Measurements from ENCODE around the gene CNBP. TPM values are rescaled to one million over a fixed set of nuclear protein-coding genes. Genes with fewer than 3 reads are reported as not detected.

Gene CNBP
- total and polyA plus RNA-seq, 2 of the 13 experiments (the other 11 are each of a cell fraction or from before 2014, with no cell fraction given), result 282 to 354 TPM

DNA sequence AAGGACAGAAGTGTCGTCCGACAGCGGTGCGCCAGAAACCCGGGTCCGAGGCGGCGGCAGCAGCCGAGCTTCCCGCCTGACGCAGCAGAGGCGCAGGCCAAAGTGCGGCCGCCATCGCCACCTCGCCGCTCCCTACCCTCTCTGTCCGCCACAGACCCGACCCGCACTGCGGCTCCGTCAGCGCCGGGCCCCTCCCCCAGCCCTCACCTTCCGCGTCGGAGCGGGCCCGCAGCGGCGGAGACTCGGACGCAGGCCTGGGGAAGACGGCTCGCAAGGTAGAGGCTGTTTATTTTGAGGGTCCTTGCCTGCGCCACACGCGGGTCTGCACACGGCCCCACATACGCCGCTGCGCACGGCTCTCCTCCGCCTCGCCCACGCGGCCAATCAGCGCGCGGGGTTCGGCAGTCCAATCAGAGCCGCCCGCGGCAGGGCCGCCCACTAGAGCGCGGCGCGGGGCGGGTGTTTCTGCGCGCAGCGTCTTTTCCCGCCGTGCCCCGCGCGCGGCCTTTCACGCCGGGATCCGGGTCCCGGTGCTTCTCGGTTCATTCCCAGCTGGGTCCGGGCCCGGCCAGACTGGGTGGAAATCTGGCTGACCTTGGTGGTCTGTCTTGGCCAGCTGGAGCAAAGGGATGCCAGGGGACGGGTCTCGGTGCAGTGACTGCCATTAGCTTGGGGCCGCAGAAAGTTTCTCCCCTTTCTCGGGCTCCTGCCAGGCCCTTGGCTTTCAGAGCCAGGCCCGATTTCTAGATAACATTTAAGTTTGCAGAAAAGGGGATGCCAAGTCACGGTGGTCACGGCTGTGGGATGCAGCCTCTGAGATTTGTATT is at the start of gene CNBP (continued):
- TF ChIP-seq, protein P1, sequence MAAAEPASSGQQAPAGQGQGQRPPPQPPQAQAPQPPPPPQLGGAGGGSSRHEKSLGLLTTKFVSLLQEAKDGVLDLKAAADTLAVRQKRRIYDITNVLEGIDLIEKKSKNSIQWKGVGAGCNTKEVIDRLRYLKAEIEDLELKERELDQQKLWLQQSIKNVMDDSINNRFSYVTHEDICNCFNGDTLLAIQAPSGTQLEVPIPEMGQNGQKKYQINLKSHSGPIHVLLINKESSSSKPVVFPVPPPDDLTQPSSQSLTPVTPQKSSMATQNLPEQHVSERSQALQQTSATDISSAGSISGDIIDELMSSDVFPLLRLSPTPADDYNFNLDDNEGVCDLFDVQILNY (CRISPR knock-in tag; conservative IDR thresholded peaks at IDR 0.05), result peak; percentile 85
- TF ChIP-seq, protein P2, sequence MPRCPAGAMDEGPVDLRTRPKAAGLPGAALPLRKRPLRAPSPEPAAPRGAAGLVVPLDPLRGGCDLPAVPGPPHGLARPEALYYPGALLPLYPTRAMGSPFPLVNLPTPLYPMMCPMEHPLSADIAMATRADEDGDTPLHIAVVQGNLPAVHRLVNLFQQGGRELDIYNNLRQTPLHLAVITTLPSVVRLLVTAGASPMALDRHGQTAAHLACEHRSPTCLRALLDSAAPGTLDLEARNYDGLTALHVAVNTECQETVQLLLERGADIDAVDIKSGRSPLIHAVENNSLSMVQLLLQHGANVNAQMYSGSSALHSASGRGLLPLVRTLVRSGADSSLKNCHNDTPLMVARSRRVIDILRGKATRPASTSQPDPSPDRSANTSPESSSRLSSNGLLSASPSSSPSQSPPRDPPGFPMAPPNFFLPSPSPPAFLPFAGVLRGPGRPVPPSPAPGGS (CRISPR knock-in tag; IDR thresholded peaks at IDR 0.05), result peak; percentile 87
- TF ChIP-seq TBP (CRISPR knock-in tag; IDR thresholded peaks at IDR 0.05), result no peak
- peak; percentile 65 for TF ChIP-seq RXRA (CRISPR knock-in tag; IDR thresholded peaks at IDR 0.05)
- peak; percentile 96 for TF ChIP-seq ZNF776 (CRISPR knock-in tag; IDR thresholded peaks at IDR 0.05)
- TF ChIP-seq ZNF761 (CRISPR knock-in tag; conservative IDR thresholded peaks at IDR 0.05), result 0 out of 2 replicates have a peak, but pooled peaks have one; percentile 62
- TF ChIP-seq GATAD1 (CRISPR knock-in tag; IDR thresholded peaks at IDR 0.05), result peak; percentile 81
- peak; percentile 57 for TF ChIP-seq ISX (CRISPR knock-in tag; conservative IDR thresholded peaks at IDR 0.05)
- TF ChIP-seq, protein P3, sequence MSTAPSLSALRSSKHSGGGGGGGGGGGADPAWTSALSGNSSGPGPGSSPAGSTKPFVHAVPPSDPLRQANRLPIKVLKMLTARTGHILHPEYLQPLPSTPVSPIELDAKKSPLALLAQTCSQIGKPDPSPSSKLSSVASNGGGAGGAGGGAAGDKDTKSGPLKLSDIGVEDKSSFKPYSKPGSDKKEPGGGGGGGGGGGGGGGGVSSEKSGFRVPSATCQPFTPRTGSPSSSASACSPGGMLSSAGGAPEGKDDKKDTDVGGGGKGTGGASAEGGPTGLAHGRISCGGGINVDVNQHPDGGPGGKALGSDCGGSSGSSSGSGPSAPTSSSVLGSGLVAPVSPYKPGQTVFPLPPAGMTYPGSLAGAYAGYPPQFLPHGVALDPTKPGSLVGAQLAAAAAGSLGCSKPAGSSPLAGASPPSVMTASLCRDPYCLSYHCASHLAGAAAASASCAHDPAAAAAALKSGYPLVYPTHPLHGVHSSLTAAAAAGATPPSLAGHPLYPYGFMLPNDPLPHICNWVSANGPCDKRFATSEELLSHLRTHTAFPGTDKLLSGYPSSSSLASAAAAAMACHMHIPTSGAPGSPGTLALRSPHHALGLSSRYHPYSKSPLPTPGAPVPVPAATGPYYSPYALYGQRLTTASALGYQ (CRISPR knock-in tag; IDR thresholded peaks at IDR 0.05), result no peak; the same call in 1 of the 2 replicates
- peak; percentile 94 for TF ChIP-seq HOXA9 (CRISPR knock-in tag; IDR thresholded peaks at IDR 0.05; ENCODE audit: borderline replicate concordance)
- TF ChIP-seq RBAK (CRISPR knock-in tag; IDR thresholded peaks at IDR 0.05), result no peak
- TF ChIP-seq FOXJ3 (CRISPR knock-in tag; IDR thresholded peaks at IDR 0.05; ENCODE audit: borderline replicate concordance), result no peak; the same call in 1 of the 2 replicates
- TF ChIP-seq CBX5 (CRISPR knock-in tag; IDR thresholded peaks at IDR 0.05; ENCODE audit: borderline replicate concordance), result no peak
- peak; percentile 90 for TF ChIP-seq GZF1 (CRISPR knock-in tag; IDR thresholded peaks at IDR 0.05)
- no peak for TF ChIP-seq SETDB1 (CRISPR knock-in tag; IDR thresholded peaks at IDR 0.05; ENCODE audit: borderline replicate concordance)
- TF ChIP-seq, protein P4, sequence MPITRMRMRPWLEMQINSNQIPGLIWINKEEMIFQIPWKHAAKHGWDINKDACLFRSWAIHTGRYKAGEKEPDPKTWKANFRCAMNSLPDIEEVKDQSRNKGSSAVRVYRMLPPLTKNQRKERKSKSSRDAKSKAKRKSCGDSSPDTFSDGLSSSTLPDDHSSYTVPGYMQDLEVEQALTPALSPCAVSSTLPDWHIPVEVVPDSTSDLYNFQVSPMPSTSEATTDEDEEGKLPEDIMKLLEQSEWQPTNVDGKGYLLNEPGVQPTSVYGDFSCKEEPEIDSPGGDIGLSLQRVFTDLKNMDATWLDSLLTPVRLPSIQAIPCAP (CRISPR knock-in tag; IDR thresholded peaks at IDR 0.05; ENCODE audit: low read depth), result 0 out of 2 replicates have a peak, but pooled peaks have one; percentile 9
- 0 out of 2 replicates have a peak, but pooled peaks have one; percentile 22 for TF ChIP-seq ZNF331 (CRISPR knock-in tag; IDR thresholded peaks at IDR 0.05)
- TF ChIP-seq, protein P5, sequence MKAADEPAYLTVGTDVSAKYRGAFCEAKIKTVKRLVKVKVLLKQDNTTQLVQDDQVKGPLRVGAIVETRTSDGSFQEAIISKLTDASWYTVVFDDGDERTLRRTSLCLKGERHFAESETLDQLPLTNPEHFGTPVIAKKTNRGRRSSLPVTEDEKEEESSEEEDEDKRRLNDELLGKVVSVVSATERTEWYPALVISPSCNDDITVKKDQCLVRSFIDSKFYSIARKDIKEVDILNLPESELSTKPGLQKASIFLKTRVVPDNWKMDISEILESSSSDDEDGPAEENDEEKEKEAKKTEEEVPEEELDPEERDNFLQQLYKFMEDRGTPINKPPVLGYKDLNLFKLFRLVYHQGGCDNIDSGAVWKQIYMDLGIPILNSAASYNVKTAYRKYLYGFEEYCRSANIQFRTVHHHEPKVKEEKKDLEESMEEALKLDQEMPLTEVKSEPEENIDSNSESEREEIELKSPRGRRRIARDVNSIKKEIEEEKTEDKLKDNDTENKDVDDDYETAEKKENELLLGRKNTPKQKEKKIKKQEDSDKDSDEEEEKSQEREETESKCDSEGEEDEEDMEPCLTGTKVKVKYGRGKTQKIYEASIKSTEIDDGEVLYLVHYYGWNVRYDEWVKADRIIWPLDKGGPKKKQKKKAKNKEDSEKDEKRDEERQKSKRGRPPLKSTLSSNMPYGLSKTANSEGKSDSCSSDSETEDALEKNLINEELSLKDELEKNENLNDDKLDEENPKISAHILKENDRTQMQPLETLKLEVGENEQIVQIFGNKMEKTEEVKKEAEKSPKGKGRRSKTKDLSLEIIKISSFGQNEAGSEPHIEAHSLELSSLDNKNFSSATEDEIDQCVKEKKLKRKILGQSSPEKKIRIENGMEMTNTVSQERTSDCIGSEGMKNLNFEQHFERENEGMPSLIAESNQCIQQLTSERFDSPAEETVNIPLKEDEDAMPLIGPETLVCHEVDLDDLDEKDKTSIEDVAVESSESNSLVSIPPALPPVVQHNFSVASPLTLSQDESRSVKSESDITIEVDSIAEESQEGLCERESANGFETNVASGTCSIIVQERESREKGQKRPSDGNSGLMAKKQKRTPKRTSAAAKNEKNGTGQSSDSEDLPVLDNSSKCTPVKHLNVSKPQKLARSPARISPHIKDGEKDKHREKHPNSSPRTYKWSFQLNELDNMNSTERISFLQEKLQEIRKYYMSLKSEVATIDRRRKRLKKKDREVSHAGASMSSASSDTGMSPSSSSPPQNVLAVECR (CRISPR knock-in tag; IDR thresholded peaks at IDR 0.05; ENCODE audit: borderline replicate concordance), result peak; percentile 94
- TF ChIP-seq ZNF629 (CRISPR knock-in tag; conservative IDR thresholded peaks at IDR 0.05), result 0 out of 2 replicates have a peak, but pooled peaks have one; percentile 10
- peak; percentile 84 for TF ChIP-seq SAP130 (CRISPR knock-in tag; IDR thresholded peaks at IDR 0.05; ENCODE audit: low read depth)

Data from HepG2 (cell line).